ENCODE results near the gene MAPK12. TPM values are rescaled to one million over a fixed set of nuclear protein-coding genes. Genes with fewer than 3 reads are reported as not detected.

MAPK12 gene
- total and polyA plus RNA-seq, 2 donors (not counting 3 experiments of a cell fraction or from before 2014, with no cell fraction given) = 72.3 to 86.8 TPM

- H3K9ac ChIP-seq (replicated peaks; ENCODE audit: extremely low read depth, insufficient read depth, low read length) = no peak overlapping the region
- no peak for DNase-seq (ENCODE audit: low read depth, low spot score)
- H3K4me1 ChIP-seq (ENCODE audit: control insufficient read depth, extremely low read depth, insufficient read depth, low read length) = no peaks in the 10 kb centered on the region
- H3K27ac ChIP-seq (ENCODE audit: insufficient read depth, low read depth, low read length) = no peak overlapping the region
- FAIRE-seq = no peak
- H3K4me3 ChIP-seq (replicated peaks in 1 of 3; ENCODE audit: insufficient read depth in 1 of 3, low read depth in 1 of 3, low read length in 3 of 3) = no peak overlapping the region
- dilution Hi-C loops (cut with MboI; ENCODE audit: extremely low pct_ligation_motif_present, low sequenced_read_pairs) = no loop called here
- no peaks in the 10 kb centered on the region for H3K27me3 ChIP-seq (ENCODE audit: control insufficient read depth in 2 of 2, insufficient read depth in 2 of 2, low read length in 2 of 2)
- no TSS peak for BruUV-seq (replicated peaks)
- no peak overlapping the region for H3K4me2 ChIP-seq (ENCODE audit: insufficient read depth, low read length)
- no peaks in the 10 kb centered on the region for H3K9me1 ChIP-seq (replicated peaks; ENCODE audit: control insufficient read depth, extremely low read depth, insufficient read depth, low read length)
- H4K20me1 ChIP-seq (replicated peaks; ENCODE audit: control insufficient read depth, extremely low read depth, insufficient read depth, low read length) = no peaks in the 10 kb centered on the region
- no peak for TF ChIP-seq JUN (IDR thresholded peaks at IDR 0.05; ENCODE audit: borderline replicate concordance, insufficient read depth, insufficient read length, low read depth)
- TF ChIP-seq FOS (IDR thresholded peaks at IDR 0.05; ENCODE audit: borderline replicate concordance, insufficient read depth, low read length) = no peak
- TF ChIP-seq MAX (IDR thresholded peaks at IDR 0.05; ENCODE audit: insufficient read depth, insufficient read length) = no peak
- TF ChIP-seq POLR2AphosphoS5 (IDR thresholded peaks at IDR 0.05; ENCODE audit: insufficient read depth, low read depth, low read length) = no peak
- TF ChIP-seq POLR2A (IDR thresholded peaks at IDR 0.05; ENCODE audit: low read depth, low read length) = no peak
- no peak for TF ChIP-seq MYC (IDR thresholded peaks at IDR 0.05; ENCODE audit: low read depth, low read length)
- TF ChIP-seq GATA2 (IDR thresholded peaks at IDR 0.05; ENCODE audit: insufficient read depth, insufficient read length, low read depth, low read length) = no peak
- TF ChIP-seq CTCF (IDR thresholded peaks at IDR 0.05; ENCODE audit: extremely low read depth in 1 of 2, insufficient read depth in 1 of 2, low read depth in 1 of 2, low read length in 2 of 2) = no peak
- no peak for TF ChIP-seq EZH2 (IDR thresholded peaks at IDR 0.05; ENCODE audit: borderline replicate concordance, low read depth, low read length, severe bottlenecking)
- ChIA-PET CTCF (interaction anchor here (0.6 to 2.8 kb wide), 3 partner anchors 8 to 117 kb away, joined by 3 to 11 read pairs (median 4); no protein-coding TSS in a partner anchor), POLR2A (no interaction called here)
- H2AFZ ChIP-seq (ENCODE audit: low read depth, low read length) = no peak overlapping the region
- peaks cover 0 to 14% of the 10 kb centered on the region in 2 experiments for H3K36me3 ChIP-seq (ENCODE audit: control insufficient read depth in 2 of 2, extremely low read depth in 1 of 2, insufficient read depth in 2 of 2, low read length in 2 of 2)
- peaks cover 20% of the 10 kb centered on the region for H3K79me2 ChIP-seq (ENCODE audit: control insufficient read depth, insufficient read depth, low read length)
- intact Hi-C loops (cut with micrococcal nuclease) = no loop called here
- no peaks in the 10 kb centered on the region for H3K9me3 ChIP-seq (replicated peaks; ENCODE audit: control insufficient read depth, insufficient read depth, low read length)
These were observed 28.9 kb downstream of the MAPK12 start for GRCh38 chr22:50232481-50233151.

Measured in endothelial cell of umbilical vein (primary cell).